HCT116 (cell line): ENCODE measurements around the gene HDAC8. TPM values are rescaled to one million over a fixed set of nuclear protein-coding genes. Genes with fewer than 3 reads are reported as not detected.
"Not testable (repeated sequence)": the region's sequence is repeated elsewhere in the genome, so short reads cannot be mapped to it uniquely, and the experiment has no call there.

Source experiments
- ATAC-seq: fragments of 200-7000 bp; cut with Tn5 transposase; 2 replicates; pipeline ENCODE4 v1.9.1; 2020; ENCODE audit warnings: mild to moderate bottlenecking, moderate library complexity
- BruUV-seq: library from RNA; stranded (reverse); fragments of 400-500 nt; replicated peaks from 2 replicates; lab custom pipeline; 2021; lab: Mats Ljungman, UMichigan
- CTCF ChIA-PET: fragments of 300-600 bp; sonication (Branson Sonifier 250); formaldehyde crosslinking; loops from one replicate; lab custom pipeline; 2021; ENCODE audit warnings: antibody characterized with exemption; lab: Charles Lee
- POLR2A ChIA-PET: fragments of 300-600, 350-600 bp; sonication (Branson Sonifier 250); formaldehyde crosslinking; loops from one replicate; lab custom pipeline; 2021; ENCODE audit warnings: antibody characterized with exemption; lab: Charles Lee
- RAD21 ChIA-PET, 2 experiments: fragments of 300-600 bp; sonication (Branson Sonifier 250); formaldehyde crosslinking; loops; one replicate each; lab custom pipeline; 2023; ENCODE audit warnings: low total read pairs in 2 of 2; ENCODE audit not compliant: uncharacterized antibody in 2 of 2, unreplicated experiment in 2 of 2, low non-redundant PET in 1 of 2; lab: Charles Lee
- DNase-seq: peaks from one replicate; pipeline ENCODE4 v3.0.0-alpha.2; 2010; ENCODE audit warnings: low read depth, low spot score
- H2AFZ ChIP-seq: fragments of 200-600 bp; shearing (Covaris generic), sonication (generic); 2 replicates; pipeline ENCODE4 v1.6.1; 2017; ENCODE audit warnings: low read depth, mixed run types, mixed read lengths, antibody characterized with exemption, low read length; ENCODE audit not compliant: poor library complexity, severe bottlenecking
- H3K27ac ChIP-seq: 2 replicates; pipeline ENCODE4 v1.5.1; 2012; ENCODE audit warnings: low read depth, low read length
- H3K27me3 ChIP-seq: fragments of 200-600 bp; sonication (generic); 2 replicates; pipeline ENCODE4 v1.6.1; 2016; ENCODE audit warnings: mixed run types, low read length, mixed read lengths; ENCODE audit not compliant: insufficient read depth
- H3K36me3 ChIP-seq, 2 experiments: fragments of 200-500 bp in 1 of 2; fragments of 200-600 bp in 1 of 2; sonication (Bioruptor generic) in 1 of 2; sonication (generic) in 1 of 2; 2 replicates each; pipeline versions ENCODE4 v1.5.1 to v1.6.1; 2014 to 2016; ENCODE audit warnings: low read length in 2 of 2, inconsistent platforms in 1 of 2, mixed read lengths in 1 of 2, mixed run types in 1 of 2; ENCODE audit not compliant: insufficient read depth in 2 of 2, control insufficient read depth in 1 of 2
- H3K4me1 ChIP-seq, 2 experiments: fragments of 200-600 bp in 1 of 2; sonication (generic) in 1 of 2; 2 replicates each; pipeline versions ENCODE4 v1.5.1 to v1.6.1; 2012 to 2017; ENCODE audit warnings: low read length in 2 of 2, inconsistent platforms in 1 of 2, mild to moderate bottlenecking in 1 of 2, mixed read lengths in 1 of 2, mixed run types in 1 of 2, moderate library complexity in 1 of 2; ENCODE audit not compliant: insufficient read depth in 2 of 2, control insufficient read depth in 1 of 2
- H3K4me2 ChIP-seq: fragments of 200-600 bp; sonication (generic); 2 replicates; pipeline ENCODE4 v1.6.1; 2017; ENCODE audit warnings: mixed run types, low read length, mixed read lengths
- H3K4me3 ChIP-seq, 2 experiments: fragments of 200-600 bp in 1 of 2; sonication (generic) in 1 of 2; replicated peaks in 1 of 2; 2 replicates each; pipeline ENCODE4 v1.5.1; 2011 to 2016; ENCODE audit warnings: low read length in 2 of 2, control low read depth in 1 of 2, low read depth in 1 of 2, mild to moderate bottlenecking in 1 of 2, mixed read lengths in 1 of 2, mixed run types in 1 of 2
- H3K79me2 ChIP-seq: fragments of 200-600 bp; sonication (generic); 2 replicates; pipeline ENCODE4 v1.6.1; 2017; ENCODE audit warnings: mild to moderate bottlenecking, mixed run types, low read length, moderate library complexity, mixed read lengths; ENCODE audit not compliant: insufficient read depth
- H3K9ac ChIP-seq: fragments of 200-600 bp; sonication (generic); 2 replicates; pipeline ENCODE4 v1.6.1; 2016; ENCODE audit warnings: low read length, mixed read lengths
- H3K9me2 ChIP-seq: fragments of 200-600 bp; sonication (generic), shearing (Covaris generic); 2 replicates; pipeline ENCODE4 v1.6.1; 2017; ENCODE audit warnings: mixed run types, mild to moderate bottlenecking, moderate library complexity; ENCODE audit not compliant: insufficient read depth
- H3K9me3 ChIP-seq, 2 experiments: fragments of 200-500 bp in 1 of 2; fragments of 200-600 bp in 1 of 2; sonication (Bioruptor generic) in 1 of 2; sonication (generic) in 1 of 2; 2 replicates each; pipeline ENCODE4 v1.6.1; 2014 to 2017; ENCODE audit warnings: low read length in 2 of 2, mixed read lengths in 2 of 2, inconsistent platforms in 1 of 2, low read depth in 1 of 2, mild to moderate bottlenecking in 1 of 2, mixed run types in 1 of 2, moderate library complexity in 1 of 2; ENCODE audit not compliant: control insufficient read depth in 1 of 2, insufficient read depth in 1 of 2
- H4K20me1 ChIP-seq: fragments of 200-600 bp; sonication (generic), shearing (Covaris generic); 2 replicates; pipeline ENCODE4 v1.6.1; 2017; ENCODE audit warnings: mixed run types, mild to moderate bottlenecking, moderate library complexity; ENCODE audit not compliant: insufficient read depth
- CBX3 ChIP-seq: IDR thresholded peaks from 2 replicates; pipeline ENCODE4 v1.6.1; 2012; ENCODE audit warnings: low read depth
- EGR1 ChIP-seq: IDR thresholded peaks from 2 replicates; pipeline ENCODE4 v1.6.1; 2012; ENCODE audit warnings: low read depth
- FOSL1 ChIP-seq: IDR thresholded peaks from 2 replicates; pipeline ENCODE4 v1.6.1; 2012; ENCODE audit warnings: low read depth
- POLR2AphosphoS5 ChIP-seq: IDR thresholded peaks from 2 replicates; pipeline ENCODE4 v1.6.1; 2011; ENCODE audit warnings: mild to moderate bottlenecking, low read depth, low read length, moderate library complexity
- intact Hi-C: fragments of 100-400 bp; cut with micrococcal nuclease; formaldehyde crosslinking; loops from 2 replicates; pipeline ENCODE4 v1.10.0; 2022
- total RNA-seq: library from RNA; stranded (reverse); gene quantifications from one replicate; pipeline ENCODE4 v1.2.1, GENCODE V29; 2021; ENCODE audit not compliant: unreplicated experiment
- TF ChIP-seq, protein P1 (sequence below), 3 experiments: fragments of 200-600 bp in 1 of 3; sonication (generic) in 1 of 3; IDR thresholded peaks in 2 of 3; conservative IDR thresholded peaks in 1 of 3; 2 replicates each; pipeline ENCODE4 v1.5.1; 2012 to 2017; ENCODE audit warnings: low read depth in 2 of 3, low read length in 2 of 3, antibody characterized with exemption in 1 of 3, borderline replicate concordance in 1 of 3, control low read depth in 1 of 3, mild to moderate bottlenecking in 1 of 3, mixed read lengths in 1 of 3, mixed run types in 1 of 3, moderate library complexity in 1 of 3; ENCODE audit not compliant: insufficient read depth in 1 of 3

HDAC8 gene
- total RNA-seq, 1 experiment from 2014 or later = 24.1 TPM

DNA sequence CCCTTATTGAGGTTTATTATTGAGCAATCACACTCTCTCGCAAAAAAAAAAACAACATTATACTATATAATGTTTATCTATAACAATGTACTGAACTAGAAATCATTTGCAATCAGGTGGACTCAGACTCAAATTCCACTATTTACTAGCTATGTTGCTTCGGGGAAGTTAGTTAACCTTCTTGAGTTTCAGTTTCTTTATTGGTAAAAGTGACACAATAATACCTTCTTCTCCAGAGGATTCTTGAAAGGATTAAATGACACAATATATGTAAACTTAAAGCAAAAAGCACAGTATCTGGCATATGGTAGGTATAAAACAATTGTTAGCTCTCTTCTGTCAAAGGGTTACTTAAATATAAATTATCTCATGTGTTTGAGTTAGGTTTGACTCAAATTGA, 31.5 kb upstream of the HDAC8 start:
- POLR2A ChIA-PET = no interaction called here
- ATAC-seq = no peak

DNA sequence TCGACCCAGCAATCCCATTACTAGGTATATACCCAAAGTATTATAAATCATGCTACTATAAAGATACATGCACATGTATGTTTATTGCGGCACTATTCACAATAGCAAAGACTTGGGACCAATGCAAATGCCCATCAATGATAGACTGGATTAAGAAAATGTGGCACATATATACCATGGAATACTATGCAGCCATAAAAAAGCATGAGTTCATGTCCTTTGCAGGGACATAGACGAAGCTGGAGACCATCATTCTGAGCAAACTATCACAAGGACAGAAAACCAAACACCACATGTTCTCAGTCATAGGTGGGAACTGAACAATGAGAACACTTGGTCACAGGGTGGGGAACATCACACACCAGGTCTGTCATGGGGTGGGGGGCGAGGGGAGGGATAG, 18.4 kb upstream of the HDAC8 start:
- ATAC-seq, H4K20me1 ChIP-seq, H3K79me2 ChIP-seq, H3K4me1 ChIP-seq, H2AFZ ChIP-seq, DNase-seq, POLR2A ChIA-PET, H3K27me3 ChIP-seq, H3K9ac ChIP-seq, H3K9me2 ChIP-seq, intact Hi-C loops, H3K27ac ChIP-seq, CTCF ChIA-PET, H3K4me2 ChIP-seq, H3K36me3 ChIP-seq, RAD21 ChIA-PET, H3K9me3 ChIP-seq, BruUV-seq, H3K4me3 ChIP-seq: not testable (repeated sequence)

More for the DNA sequence above, 31.5 kb upstream of the HDAC8 start:
- H3K9me2 ChIP-seq = no peaks in the 10 kb centered on the region
- no peaks in the 10 kb centered on the region for H3K27me3 ChIP-seq
- TF ChIP-seq, protein P1, sequence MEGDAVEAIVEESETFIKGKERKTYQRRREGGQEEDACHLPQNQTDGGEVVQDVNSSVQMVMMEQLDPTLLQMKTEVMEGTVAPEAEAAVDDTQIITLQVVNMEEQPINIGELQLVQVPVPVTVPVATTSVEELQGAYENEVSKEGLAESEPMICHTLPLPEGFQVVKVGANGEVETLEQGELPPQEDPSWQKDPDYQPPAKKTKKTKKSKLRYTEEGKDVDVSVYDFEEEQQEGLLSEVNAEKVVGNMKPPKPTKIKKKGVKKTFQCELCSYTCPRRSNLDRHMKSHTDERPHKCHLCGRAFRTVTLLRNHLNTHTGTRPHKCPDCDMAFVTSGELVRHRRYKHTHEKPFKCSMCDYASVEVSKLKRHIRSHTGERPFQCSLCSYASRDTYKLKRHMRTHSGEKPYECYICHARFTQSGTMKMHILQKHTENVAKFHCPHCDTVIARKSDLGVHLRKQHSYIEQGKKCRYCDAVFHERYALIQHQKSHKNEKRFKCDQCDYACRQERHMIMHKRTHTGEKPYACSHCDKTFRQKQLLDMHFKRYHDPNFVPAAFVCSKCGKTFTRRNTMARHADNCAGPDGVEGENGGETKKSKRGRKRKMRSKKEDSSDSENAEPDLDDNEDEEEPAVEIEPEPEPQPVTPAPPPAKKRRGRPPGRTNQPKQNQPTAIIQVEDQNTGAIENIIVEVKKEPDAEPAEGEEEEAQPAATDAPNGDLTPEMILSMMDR (IDR thresholded peaks at IDR 0.05 in 2 of 3, conservative IDR thresholded peaks at IDR 0.05 in 1 of 3; ENCODE audit: borderline replicate concordance in 1 of 3, insufficient read depth in 1 of 3, low read depth in 2 of 3, low read length in 2 of 3) = no peak
- no peak for TF ChIP-seq EGR1
- no peak for TF ChIP-seq FOSL1
- no peak for TF ChIP-seq POLR2AphosphoS5
- no peak for TF ChIP-seq CBX3
- peaks cover 0 to 4% of the 10 kb centered on the region in 2 experiments; a peak in 1 of 4 replicates for H3K36me3 ChIP-seq
- CTCF ChIA-PET = no interaction called here
- no peaks in the 10 kb centered on the region for H3K4me1 ChIP-seq
- H3K79me2 ChIP-seq = no peaks in the 10 kb centered on the region
- DNase-seq = no peak
- no peaks in the 10 kb centered on the region for H3K9me3 ChIP-seq
- no peak overlapping the region for H3K4me3 ChIP-seq
- H4K20me1 ChIP-seq = no peaks in the 10 kb centered on the region
- RAD21 ChIA-PET = no interaction called here
- H2AFZ ChIP-seq = no peak overlapping the region
- no peak overlapping the region for H3K4me2 ChIP-seq
- BruUV-seq = no TSS peak
- H3K9ac ChIP-seq = no peak overlapping the region
- intact Hi-C loops = no loop called here
- H3K27ac ChIP-seq = no peak overlapping the region
